GM19351 (cell line): Measurements from ENCODE around the gene IFNAR2.
"Not testable (repeated sequence)": the region's sequence is repeated elsewhere in the genome, so short reads cannot be mapped to it uniquely, and the experiment has no call there.

Experiments
- ATAC-seq: cut with Tn5 transposase; IDR thresholded peaks from one replicate; pipeline ENCODE4 v1.9.1; 2021; ENCODE audit warnings: mild to moderate bottlenecking, moderate library complexity; ENCODE audit not compliant: unreplicated experiment

Gene IFNAR2

GRCh38 chr21:33214056-33214455, 15.7 kb upstream of the IFNAR2 start:
- ATAC-seq, result no peak

- ATAC-seq, result no peak
These were observed 12.6 kb upstream of the IFNAR2 start for GRCh38 chr21:33217138-33217520.

GRCh38 chr21:33219300-33219699, 10.4 kb upstream of the IFNAR2 start:
- ATAC-seq, result no peak

- no peak for ATAC-seq
These were observed 9.8 kb upstream of the IFNAR2 start for GRCh38 chr21:33219954-33220353.

GRCh38 chr21:33225376-33225775, 4.4 kb upstream of the IFNAR2 start:
- ATAC-seq, result not testable (repeated sequence)

GRCh38 chr21:33228455-33228854, 1.3 kb upstream of the IFNAR2 start:
- ATAC-seq, result no peak

- peak; percentile 7 for ATAC-seq
These were observed 497 bp upstream of the IFNAR2 start for GRCh38 chr21:33229099-33229783.

GRCh38 chr21:33230545-33231324, 997 bp downstream of the IFNAR2 start:
- peak; percentile 26 for ATAC-seq

- ATAC-seq, result no peak
These were observed 1.8 kb downstream of the IFNAR2 start for GRCh38 chr21:33231526-33231925.

- no peak for ATAC-seq
These were observed 2.7 kb downstream of the IFNAR2 start for GRCh38 chr21:33232291-33233034.

- ATAC-seq, result no peak
These were observed 5.1 kb downstream of the IFNAR2 start for GRCh38 chr21:33234635-33235520.

GRCh38 chr21:33236013-33236686, 6.4 kb downstream of the IFNAR2 start:
- ATAC-seq, result no peak

GRCh38 chr21:33236766-33237165, 7.0 kb downstream of the IFNAR2 start:
- no peak for ATAC-seq

- ATAC-seq, result no peak
These were observed 7.7 kb downstream of the IFNAR2 start for GRCh38 chr21:33237486-33237885.

- no peak for ATAC-seq
These were observed 8.4 kb downstream of the IFNAR2 start for GRCh38 chr21:33238146-33238545.

GRCh38 chr21:33238565-33239255, 9.0 kb downstream of the IFNAR2 start:
- ATAC-seq, result peak; percentile 80

- not testable (repeated sequence) for ATAC-seq
These were observed 9.9 kb downstream of the IFNAR2 start for GRCh38 chr21:33239559-33240127.

GRCh38 chr21:33240404-33240803, 10.7 kb downstream of the IFNAR2 start:
- no peak for ATAC-seq

- no peak for ATAC-seq
These were observed 12.1 kb downstream of the IFNAR2 start for GRCh38 chr21:33241846-33242245.
